K562 (cell line): ENCODE data around the gene KCNC4. TPM values are rescaled to one million over a fixed set of nuclear protein-coding genes. Genes with fewer than 3 reads are reported as not detected.

ENCODE experiments used
- ATAC-seq: fragments of 200-7000 bp; cut with Tn5 transposase; 3 replicates; pipeline ENCODE4 v1.9.1; 2020; ENCODE audit warnings: moderate library complexity
- BruUV-seq: library from RNA; stranded (reverse); fragments of 400-500 nt; replicated peaks from 2 replicates; lab custom pipeline; 2021; lab: Mats Ljungman, UMichigan
- CTCF ChIA-PET: fragments of 300-600 bp; formaldehyde crosslinking; extraction: SDS; loops from one replicate; lab custom pipeline; 2021; ENCODE audit warnings: low intra/inter-chr PET ratio; lab: Yijun Ruan, JAX
- POLR2A ChIA-PET: fragments of 300-600, 350-650 bp; sonication (Branson Sonifier 250); formaldehyde crosslinking; extraction: SDS; loops from one replicate; lab custom pipeline; 2021; ENCODE audit warnings: antibody characterized with exemption, inconsistent platforms; lab: Yijun Ruan, JAX
- DNase-seq, 4 experiments: peaks; one replicate each; pipeline versions ENCODE4 v3.0.0 to v3.0.0-alpha.2; 2011 to 2018; ENCODE audit warnings: low spot score in 3 of 4, mixed read lengths in 3 of 4; ENCODE audit errors: extremely low read depth in 1 of 4
- FAIRE-seq: peaks from 2 replicates; lab custom pipeline; 2011; peaks lifted over from hg19 to GRCh38; lab: Jason Lieb, UNC
- H2AFZ ChIP-seq: 2 replicates; pipeline ENCODE4 v1.6.0; 2011; ENCODE audit warnings: low read depth, low read length, control low read depth, inconsistent platforms
- H3K27ac ChIP-seq: fragments of 200-600 bp; 3 replicates; pipeline ENCODE4 v1.8.0; 2011; ENCODE audit warnings: low read depth, mild to moderate bottlenecking, control low read depth, inconsistent platforms, low read length, moderate library complexity, mixed read lengths; ENCODE audit errors: extremely low read depth
- H3K27me3 ChIP-seq, 2 experiments: fragments of 300-600 bp in 1 of 2; 2 replicates in 1 of 2; 3 replicates in 1 of 2; pipeline versions ENCODE4 v1.6.0 to v1.8.0; 2011; ENCODE audit warnings: inconsistent platforms in 2 of 2, low read length in 2 of 2, mild to moderate bottlenecking in 1 of 2, mixed read lengths in 1 of 2, moderate library complexity in 1 of 2; ENCODE audit not compliant: control insufficient read depth in 2 of 2, insufficient read depth in 2 of 2
- H3K36me3 ChIP-seq: fragments of 300-600 bp; 3 replicates; pipeline ENCODE4 v1.8.0; 2011; ENCODE audit warnings: mild to moderate bottlenecking, low read length, inconsistent platforms; ENCODE audit not compliant: control insufficient read depth, insufficient read depth
- H3K4me1 ChIP-seq, 2 experiments: fragments of 200-600 bp in 1 of 2; replicated peaks in 1 of 2; 2 replicates in 1 of 2; 3 replicates in 1 of 2; pipeline versions ENCODE4 v1.5.1 to v1.8.0; 2011; ENCODE audit warnings: inconsistent platforms in 2 of 2, low read length in 2 of 2, mild to moderate bottlenecking in 1 of 2, mixed read lengths in 1 of 2, moderate library complexity in 1 of 2; ENCODE audit not compliant: control insufficient read depth in 2 of 2, insufficient read depth in 2 of 2
- H3K4me2 ChIP-seq: 2 replicates; pipeline ENCODE4 v1.6.1; 2011; ENCODE audit warnings: low read length, control low read depth, inconsistent platforms, mixed read lengths; ENCODE audit not compliant: insufficient read depth
- H3K4me3 ChIP-seq: fragments of 200-600 bp; sonication (generic), shearing (Covaris generic); 2 replicates; pipeline ENCODE4 v1.5.1; 2016; ENCODE audit warnings: control low read depth, inconsistent platforms
- H3K79me2 ChIP-seq: fragments of 200-600 bp; 3 replicates; pipeline ENCODE4 v1.8.0; 2011; ENCODE audit warnings: low read length, inconsistent platforms; ENCODE audit not compliant: control insufficient read depth, insufficient read depth
- H3K9ac ChIP-seq, 2 experiments: 2 replicates each; pipeline versions ENCODE4 v1.6.0 to v1.6.1; 2011; ENCODE audit warnings: low read depth in 2 of 2, low read length in 2 of 2, control low read depth in 1 of 2, inconsistent platforms in 1 of 2, mild to moderate bottlenecking in 1 of 2, mixed read lengths in 1 of 2; ENCODE audit not compliant: insufficient read depth in 1 of 2
- H3K9me1 ChIP-seq: one replicate; pipeline ENCODE4 v1.6.0; 2011; ENCODE audit warnings: inconsistent platforms, mild to moderate bottlenecking, low read length, moderate library complexity; ENCODE audit not compliant: control insufficient read depth, insufficient read depth
- H3K9me3 ChIP-seq: replicated peaks from 2 replicates; pipeline ENCODE4 v1.5.1; 2011; ENCODE audit warnings: low read depth, low read length, inconsistent platforms; ENCODE audit not compliant: control insufficient read depth, insufficient read depth
- H4K20me1 ChIP-seq: replicated peaks from 2 replicates; pipeline ENCODE4 v1.6.1; 2011; ENCODE audit warnings: low read length, inconsistent platforms, mixed read lengths; ENCODE audit not compliant: control insufficient read depth, insufficient read depth
- CGGBP1 ChIP-seq: fragments of 250-450 bp; sonication (Bioruptor Pico); IDR thresholded peaks from 2 replicates; pipeline ENCODE4 v1.9.0; 2021; ENCODE audit warnings: mild to moderate bottlenecking
- NFIC ChIP-seq: fragments of 450-650 bp; IDR thresholded peaks from 2 replicates; pipeline ENCODE4 v1.6.1; 2017; ENCODE audit warnings: mild to moderate bottlenecking, inconsistent platforms
- NFIX ChIP-seq: fragments of 250-450 bp; sonication (Bioruptor Pico); IDR thresholded peaks from 2 replicates; pipeline ENCODE4 v1.4.0; 2020; ENCODE audit warnings: low read depth, mild to moderate bottlenecking, moderate library complexity
- WGBS: fragments of 100-300 bp; shearing (Covaris generic); methylation state at CpG from one replicate; pipeline ENCODE4 v1.1.6; 2016; ENCODE audit warnings: low coverage, mixed read lengths; ENCODE audit not compliant: insufficient coverage; ENCODE audit errors: missing lambda C conversion rate; 5-methylcytosine and 5-hydroxymethylcytosine counted together
- in situ Hi-C: fragments of 300-500 bp; cut with MboI; formaldehyde crosslinking; loops from 4 replicates; pipeline ENCODE4 v1.15.0; 2018; ENCODE audit warnings: inconsistent platforms, mixed read lengths
- intact Hi-C: fragments of 100-400 bp; cut with micrococcal nuclease; formaldehyde crosslinking; loops from 2 replicates; pipeline ENCODE4 v1.14.2; 2022
- polyA plus RNA-seq, 8 experiments: library from polyadenylated mRNA; depleted of rRNA in 4 of 8; stranded (reverse) in 5 of 8; unstranded in 3 of 8; fragments of >200 nt; fragmentation: Nextera tagmentation in 2 of 8; fragmentation: Illumina TruSeq in 1 of 8; extraction: Ambion mirVana in 2 of 8; extraction: Trizol in 1 of 8; gene quantifications; 2 replicates each; pipeline versions ENCODE4 v1.2.1 to v1.2.3, GENCODE V29; 2011 to 2014; ENCODE audit warnings: inconsistent platforms in 1 of 8, missing spikeins in 1 of 8
- total RNA-seq, 7 experiments: library from RNA; depleted of rRNA in 6 of 7; stranded (reverse); fragments of >200 nt in 6 of 7; fragmentation: Illumina TruSeq in 2 of 7; extraction: Trizol in 2 of 7; gene quantifications; 2 replicates each; pipeline versions ENCODE4 v1.2.1 to v1.2.3, GENCODE V29; 2011 to 2021; ENCODE audit warnings: low replicate concordance in 1 of 7
- TF ChIP-seq, protein P1 (sequence below): fragments of 450-650 bp; IDR thresholded peaks from 2 replicates; pipeline ENCODE4 v1.6.1; 2016

KCNC4 gene
- total and polyA plus RNA-seq, 9 of the 15 experiments (the other 6 are each of a cell fraction or from before 2014, with no cell fraction given), result 0.07 to 1.8 (median 0.73) TPM

GRCh38 chr1:110200190-110200589 is 9.9 kb upstream of the KCNC4 start:
- no peak overlapping the region for H2AFZ ChIP-seq
- 0 out of 2 replicates have a peak, but pooled peaks cover 8% of the 10 kb centered on the region for H4K20me1 ChIP-seq
- H3K9me1 ChIP-seq, result peaks cover 2% of the 10 kb centered on the region
- BruUV-seq, result no TSS peak
- DNase-seq (no peak), ATAC-seq (no peak), FAIRE-seq (no peak)
- ChIA-PET POLR2A (no interaction called here), CTCF (interaction anchor here (0.8 kb wide), 1 partner anchor 260 kb away, joined by 4 read pairs; no protein-coding TSS in a partner anchor)
- TF ChIP-seq, protein P1, sequence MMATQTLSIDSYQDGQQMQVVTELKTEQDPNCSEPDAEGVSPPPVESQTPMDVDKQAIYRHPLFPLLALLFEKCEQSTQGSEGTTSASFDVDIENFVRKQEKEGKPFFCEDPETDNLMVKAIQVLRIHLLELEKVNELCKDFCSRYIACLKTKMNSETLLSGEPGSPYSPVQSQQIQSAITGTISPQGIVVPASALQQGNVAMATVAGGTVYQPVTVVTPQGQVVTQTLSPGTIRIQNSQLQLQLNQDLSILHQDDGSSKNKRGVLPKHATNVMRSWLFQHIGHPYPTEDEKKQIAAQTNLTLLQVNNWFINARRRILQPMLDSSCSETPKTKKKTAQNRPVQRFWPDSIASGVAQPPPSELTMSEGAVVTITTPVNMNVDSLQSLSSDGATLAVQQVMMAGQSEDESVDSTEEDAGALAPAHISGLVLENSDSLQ, result no peak
- TF ChIP-seq NFIX (CRISPR knock-in tag), result peak; percentile 51; the same call in 1 of the 2 replicates
- peak; percentile 90 for TF ChIP-seq NFIC
- no peak for TF ChIP-seq CGGBP1 (CRISPR knock-in tag)
- intact Hi-C loops, result no loop called here
- 4% methylated on average over 2 of the region's 2 CpGs for WGBS
- no peak overlapping the region for H3K4me2 ChIP-seq
- no peaks in the 10 kb centered on the region for H3K36me3 ChIP-seq
- peaks cover 3 to 46% of the 10 kb centered on the region in 2 experiments; a peak in 3 of 5 replicates for H3K27me3 ChIP-seq
- no peak overlapping the region for H3K4me3 ChIP-seq
- in situ Hi-C loops, result loop anchor here (5.0 kb wide), 3 partner anchors 112 to 252 kb away; partner anchors contain the start of gene PROK1
- H3K9me3 ChIP-seq, result no peaks in the 10 kb centered on the region
- H3K27ac ChIP-seq, result no peak overlapping the region
- no peak overlapping the region for H3K9ac ChIP-seq
- H3K4me1 ChIP-seq, result no peaks in the 10 kb centered on the region
- H3K79me2 ChIP-seq, result no peaks in the 10 kb centered on the region
